Retinal pigment epithelial cell (primary cell): ENCODE data around the gene SCUBE1.

Experiments used
- DNase-seq: peaks from one replicate; pipeline ENCODE4 v3.0.0-alpha.2; 2010; ENCODE audit warnings: low read depth
- H3K4me3 ChIP-seq: 2 replicates; pipeline ENCODE4 v1.5.1; 2011; ENCODE audit warnings: mild to moderate bottlenecking, low read length, control low read depth, moderate library complexity
- CTCF ChIP-seq: conservative IDR thresholded peaks from 2 replicates; pipeline ENCODE4 v1.5.1; 2011; ENCODE audit warnings: low read depth, low read length, control low read depth, inconsistent platforms

The SCUBE1 gene

GRCh38 chr22:43310311-43310710 lies 32.9 kb downstream of the SCUBE1 start:
- no peak for DNase-seq
- TF ChIP-seq CTCF, result no peak
- H3K4me3 ChIP-seq, result no peak overlapping the region

- TF ChIP-seq CTCF, result no peak
- no peak for DNase-seq
- H3K4me3 ChIP-seq, result no peak overlapping the region
Measured at GRCh38 chr22:43308836-43309235, 34.3 kb downstream of the SCUBE1 start.

- no peak for TF ChIP-seq CTCF
- no peak for DNase-seq
- H3K4me3 ChIP-seq, result no peak overlapping the region
Measured at GRCh38 chr22:43308060-43308830, 34.9 kb downstream of the SCUBE1 start.

GRCh38 chr22:43305806-43306205 lies 37.4 kb downstream of the SCUBE1 start:
- TF ChIP-seq CTCF, result no peak
- no peak overlapping the region for H3K4me3 ChIP-seq
- no peak for DNase-seq

GRCh38 chr22:43304831-43305590 lies 38.2 kb downstream of the SCUBE1 start:
- DNase-seq, result no peak
- no peak overlapping the region for H3K4me3 ChIP-seq
- TF ChIP-seq CTCF, result no peak

- H3K4me3 ChIP-seq, result no peak overlapping the region
- no peak for TF ChIP-seq CTCF
- DNase-seq, result no peak
Measured at GRCh38 chr22:43303751-43304150, 39.4 kb downstream of the SCUBE1 start.

GRCh38 chr22:43303166-43303565 lies 40.0 kb downstream of the SCUBE1 start:
- TF ChIP-seq CTCF, result no peak
- no peak overlapping the region for H3K4me3 ChIP-seq

More at GRCh38 chr22:43303166-43303565, 40.0 kb downstream of the SCUBE1 start:
- DNase-seq, result no peak
